ENCODE data around the gene COBLL1. TPM values are rescaled to one million over a fixed set of nuclear protein-coding genes. Genes with fewer than 3 reads are reported as not detected.
"Not testable (repeated sequence)": the region's sequence is repeated elsewhere in the genome, so short reads cannot be mapped to it uniquely, and the experiment has no call there.

The COBLL1 gene
- total RNA-seq, 1 experiment from 2014 or later: 0.04 TPM

DNA sequence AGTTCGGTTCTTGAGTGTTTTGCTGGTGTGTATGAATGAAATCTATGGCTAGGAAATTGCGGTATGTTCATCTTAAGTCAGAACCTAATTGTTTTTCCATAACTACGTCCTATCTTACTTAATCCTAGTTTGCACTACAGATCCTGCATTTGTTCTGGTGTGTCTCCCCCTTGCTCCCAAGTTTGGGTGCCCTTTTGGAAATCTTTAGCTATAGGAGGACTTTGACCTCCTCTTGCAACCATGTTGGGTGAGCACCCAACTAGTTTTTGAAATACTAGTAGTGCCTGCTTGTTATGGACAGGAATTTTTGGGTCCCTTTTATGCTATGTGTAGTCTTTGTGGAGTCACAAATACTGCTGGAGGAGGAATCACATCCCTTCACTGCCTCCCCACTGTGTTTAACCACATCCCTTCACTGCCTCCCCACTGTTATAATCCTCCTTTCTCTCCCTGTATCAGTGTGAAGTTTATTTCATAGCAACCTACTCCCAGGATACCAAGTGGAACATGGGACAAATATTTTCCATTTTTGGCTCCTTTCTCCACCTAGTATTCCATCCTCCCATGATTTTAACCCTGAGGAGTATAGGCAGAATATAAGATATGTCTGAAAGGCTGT, 26.3 kb upstream of the COBLL1 start:
- Histone ChIP-seq H3K36me3 (ENCODE audit: insufficient read depth, low read length) (no peaks in the 10 kb centered on the region), H3K9me3 (ENCODE audit: low read length) (no peaks in the 10 kb centered on the region), H3K27me3 (ENCODE audit: low read length) (no peaks in the 10 kb centered on the region), H3K27ac (ENCODE audit: low read length) (no peak overlapping the region), H3K4me3 (ENCODE audit: low read length) (no peak overlapping the region), H3K79me2 (ENCODE audit: low read length) (no peaks in the 10 kb centered on the region), H3K4me2 (ENCODE audit: low read depth, low read length, poor library complexity, severe bottlenecking) (no peak overlapping the region), H3K4me1 (ENCODE audit: low read length) (no peaks in the 10 kb centered on the region), H3K9me2 (replicated peaks; ENCODE audit: insufficient read depth, low read length) (no peaks in the 10 kb centered on the region), H4K20me1 (ENCODE audit: insufficient read depth, low read depth, low read length) (no peaks in the 10 kb centered on the region), H3K9ac (ENCODE audit: low read length) (no peak overlapping the region), H2AFZ (ENCODE audit: low read length) (no peak overlapping the region)
- no peak for DNase-seq

DNA sequence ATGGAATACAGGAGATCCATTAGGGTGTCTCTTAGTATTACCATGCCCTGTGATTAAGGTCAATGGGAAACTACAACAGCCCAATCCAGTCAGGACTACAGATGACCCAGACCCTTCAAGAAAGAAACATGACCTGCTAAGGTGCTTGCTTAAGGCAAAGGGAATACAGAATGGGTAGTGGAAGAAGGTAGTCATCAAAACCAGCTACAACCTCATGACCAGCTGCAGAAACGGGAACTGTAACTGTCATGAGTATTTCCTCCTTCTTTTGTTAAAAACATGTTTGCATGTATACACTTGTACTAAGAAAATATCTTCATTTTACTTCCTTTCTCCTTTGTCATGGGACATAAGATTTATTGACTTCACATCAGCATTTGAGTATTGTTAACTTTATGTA, 24.8 kb upstream of the COBLL1 start:
- H2AFZ ChIP-seq (ENCODE audit: low read length); H3K9ac ChIP-seq (ENCODE audit: low read length); DNase-seq; H3K27ac ChIP-seq (ENCODE audit: low read length); H3K79me2 ChIP-seq (ENCODE audit: low read length); H4K20me1 ChIP-seq (ENCODE audit: insufficient read depth, low read depth, low read length); H3K27me3 ChIP-seq (ENCODE audit: low read length); H3K4me2 ChIP-seq (ENCODE audit: low read depth, low read length, poor library complexity, severe bottlenecking); H3K4me3 ChIP-seq (ENCODE audit: low read length); H3K4me1 ChIP-seq (ENCODE audit: low read length); H3K9me2 ChIP-seq (replicated peaks; ENCODE audit: insufficient read depth, low read length); H3K9me3 ChIP-seq (ENCODE audit: low read length); H3K36me3 ChIP-seq (ENCODE audit: insufficient read depth, low read length): not testable (repeated sequence)

GRCh38 chr2:164860694-164861042, 19.0 kb upstream of the COBLL1 start:
- H3K27ac ChIP-seq (ENCODE audit: low read length): no peak overlapping the region
- H3K27me3 ChIP-seq (ENCODE audit: low read length): no peaks in the 10 kb centered on the region
- no peak overlapping the region for H3K9ac ChIP-seq (ENCODE audit: low read length)
- H3K9me2 ChIP-seq (replicated peaks; ENCODE audit: insufficient read depth, low read length): no peaks in the 10 kb centered on the region
- no peaks in the 10 kb centered on the region for H3K4me1 ChIP-seq (ENCODE audit: low read length)
- no peak overlapping the region for H2AFZ ChIP-seq (ENCODE audit: low read length)
- no peak overlapping the region for H3K4me3 ChIP-seq (ENCODE audit: low read length)
- H3K79me2 ChIP-seq (ENCODE audit: low read length): no peaks in the 10 kb centered on the region
- DNase-seq: no peak
- no peaks in the 10 kb centered on the region for H3K9me3 ChIP-seq (ENCODE audit: low read length)
- H3K4me2 ChIP-seq (ENCODE audit: low read depth, low read length, poor library complexity, severe bottlenecking): no peak overlapping the region
- no peaks in the 10 kb centered on the region for H4K20me1 ChIP-seq (ENCODE audit: insufficient read depth, low read depth, low read length)
- H3K36me3 ChIP-seq (ENCODE audit: insufficient read depth, low read length): no peaks in the 10 kb centered on the region

GRCh38 chr2:164859906-164860693, 18.5 kb upstream of the COBLL1 start:
- not testable (repeated sequence) for H3K9me2 ChIP-seq (replicated peaks; ENCODE audit: insufficient read depth, low read length); H3K79me2 ChIP-seq (ENCODE audit: low read length); H3K36me3 ChIP-seq (ENCODE audit: insufficient read depth, low read length); H3K9me3 ChIP-seq (ENCODE audit: low read length); H3K9ac ChIP-seq (ENCODE audit: low read length); H3K4me3 ChIP-seq (ENCODE audit: low read length); H3K4me1 ChIP-seq (ENCODE audit: low read length); H2AFZ ChIP-seq (ENCODE audit: low read length); H3K4me2 ChIP-seq (ENCODE audit: low read depth, low read length, poor library complexity, severe bottlenecking); H3K27me3 ChIP-seq (ENCODE audit: low read length); H3K27ac ChIP-seq (ENCODE audit: low read length); DNase-seq; H4K20me1 ChIP-seq (ENCODE audit: insufficient read depth, low read depth, low read length)

DNA sequence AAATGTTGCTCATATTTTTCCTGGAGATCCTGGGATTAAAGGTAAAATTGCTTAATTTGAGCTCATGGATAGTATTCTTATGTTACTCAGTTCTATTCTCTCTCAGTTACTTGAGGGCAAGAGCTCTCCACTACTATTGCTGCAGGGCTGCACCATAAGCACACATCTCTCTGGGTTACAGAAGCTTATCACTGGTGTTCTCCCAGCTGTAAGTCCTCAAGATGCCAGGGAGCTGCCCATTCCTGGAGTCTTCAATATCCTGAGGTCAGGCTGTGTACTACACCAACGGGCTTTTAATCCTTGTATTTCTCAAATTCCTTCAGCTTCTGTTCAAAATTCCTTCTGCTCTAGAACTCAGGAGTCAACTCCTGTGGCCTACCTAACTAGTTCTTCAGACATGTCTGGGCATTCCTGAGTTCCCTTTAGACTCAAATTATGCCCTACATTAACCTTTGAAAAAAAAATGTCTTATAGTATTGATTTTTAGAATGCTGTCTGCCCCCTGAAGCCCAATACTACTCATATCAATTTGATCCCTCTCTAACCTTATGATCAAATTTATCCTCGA, 17.7 kb upstream of the COBLL1 start:
- no peaks in the 10 kb centered on the region for H3K27me3 ChIP-seq (ENCODE audit: low read length)
- H3K27ac ChIP-seq (ENCODE audit: low read length): no peak overlapping the region
- H3K9me2 ChIP-seq (replicated peaks; ENCODE audit: insufficient read depth, low read length): no peaks in the 10 kb centered on the region
- no peak overlapping the region for H3K4me3 ChIP-seq (ENCODE audit: low read length)
- H3K9me3 ChIP-seq (ENCODE audit: low read length): no peaks in the 10 kb centered on the region
- no peaks in the 10 kb centered on the region for H4K20me1 ChIP-seq (ENCODE audit: insufficient read depth, low read depth, low read length)
- H3K9ac ChIP-seq (ENCODE audit: low read length): no peak overlapping the region
- no peaks in the 10 kb centered on the region for H3K36me3 ChIP-seq (ENCODE audit: insufficient read depth, low read length)
- H3K79me2 ChIP-seq (ENCODE audit: low read length): no peaks in the 10 kb centered on the region
- no peak overlapping the region for H2AFZ ChIP-seq (ENCODE audit: low read length)
- H3K4me1 ChIP-seq (ENCODE audit: low read length): no peaks in the 10 kb centered on the region
- no peak overlapping the region for H3K4me2 ChIP-seq (ENCODE audit: low read depth, low read length, poor library complexity, severe bottlenecking)
- no peak for DNase-seq

- Histone ChIP-seq H3K27ac (ENCODE audit: low read length) (no peak overlapping the region), H3K27me3 (ENCODE audit: low read length) (no peaks in the 10 kb centered on the region), H2AFZ (ENCODE audit: low read length) (no peak overlapping the region), H3K4me1 (ENCODE audit: low read length) (no peaks in the 10 kb centered on the region), H4K20me1 (ENCODE audit: insufficient read depth, low read depth, low read length) (no peaks in the 10 kb centered on the region), H3K79me2 (ENCODE audit: low read length) (no peaks in the 10 kb centered on the region), H3K4me3 (ENCODE audit: low read length) (no peak overlapping the region), H3K9me3 (ENCODE audit: low read length) (no peaks in the 10 kb centered on the region), H3K36me3 (ENCODE audit: insufficient read depth, low read length) (no peaks in the 10 kb centered on the region), H3K4me2 (ENCODE audit: low read depth, low read length, poor library complexity, severe bottlenecking) (no peak overlapping the region), H3K9ac (ENCODE audit: low read length) (no peak overlapping the region), H3K9me2 (replicated peaks; ENCODE audit: insufficient read depth, low read length) (no peaks in the 10 kb centered on the region)
- no peak for DNase-seq
Measured at GRCh38 chr2:164852086-164852485, 10.5 kb upstream of the COBLL1 start.

- no peaks in the 10 kb centered on the region for H3K9me2 ChIP-seq (replicated peaks; ENCODE audit: insufficient read depth, low read length)
Measured at GRCh38 chr2:164850235-164850634, 8.6 kb upstream of the COBLL1 start.

GRCh38 chr2:164849506-164849905, 7.9 kb upstream of the COBLL1 start:
- DNase-seq: no peak
- Histone ChIP-seq H3K9ac (ENCODE audit: low read length) (no peak overlapping the region), H3K27me3 (ENCODE audit: low read length) (no peaks in the 10 kb centered on the region), H3K4me3 (ENCODE audit: low read length) (no peak overlapping the region), H3K79me2 (ENCODE audit: low read length) (no peaks in the 10 kb centered on the region), H3K9me3 (ENCODE audit: low read length) (no peaks in the 10 kb centered on the region), H3K9me2 (replicated peaks; ENCODE audit: insufficient read depth, low read length) (no peaks in the 10 kb centered on the region), H3K4me1 (ENCODE audit: low read length) (no peaks in the 10 kb centered on the region), H3K4me2 (ENCODE audit: low read depth, low read length, poor library complexity, severe bottlenecking) (no peak overlapping the region), H3K27ac (ENCODE audit: low read length) (no peak overlapping the region), H3K36me3 (ENCODE audit: insufficient read depth, low read length) (no peaks in the 10 kb centered on the region), H4K20me1 (ENCODE audit: insufficient read depth, low read depth, low read length) (no peaks in the 10 kb centered on the region), H2AFZ (ENCODE audit: low read length) (no peak overlapping the region)

More at GRCh38 chr2:164850235-164850634, 8.6 kb upstream of the COBLL1 start:
- H3K4me2 ChIP-seq (ENCODE audit: low read depth, low read length, poor library complexity, severe bottlenecking): no peak overlapping the region
- H4K20me1 ChIP-seq (ENCODE audit: insufficient read depth, low read depth, low read length): no peaks in the 10 kb centered on the region
- H3K36me3 ChIP-seq (ENCODE audit: insufficient read depth, low read length): no peaks in the 10 kb centered on the region
- DNase-seq: no peak
- no peaks in the 10 kb centered on the region for H3K27me3 ChIP-seq (ENCODE audit: low read length)
- no peaks in the 10 kb centered on the region for H3K4me1 ChIP-seq (ENCODE audit: low read length)
- H3K27ac ChIP-seq (ENCODE audit: low read length): no peak overlapping the region
- no peaks in the 10 kb centered on the region for H3K79me2 ChIP-seq (ENCODE audit: low read length)
- H3K9me3 ChIP-seq (ENCODE audit: low read length): no peaks in the 10 kb centered on the region
- no peak overlapping the region for H3K4me3 ChIP-seq (ENCODE audit: low read length)
- no peak overlapping the region for H3K9ac ChIP-seq (ENCODE audit: low read length)
- no peak overlapping the region for H2AFZ ChIP-seq (ENCODE audit: low read length)
